Neural cell (in vitro differentiated cells): Measurements from ENCODE around the gene FBXO10.

ENCODE experiments used
- CTCF ChIP-seq: fragments of 450-650 bp; IDR thresholded peaks from 2 replicates; pipeline ENCODE4 v1.5.1; 2014; ENCODE audit warnings: antibody characterized with exemption, mild to moderate bottlenecking, moderate library complexity; ENCODE audit not compliant: poor library complexity, severe bottlenecking
- EP300 ChIP-seq: fragments of 450-650 bp; conservative IDR thresholded peaks from 2 replicates; pipeline ENCODE4 v1.6.1; 2014; ENCODE audit warnings: antibody characterized with exemption, mild to moderate bottlenecking, moderate library complexity; ENCODE audit not compliant: poor library complexity, severe bottlenecking
- EZH2 ChIP-seq: fragments of 200-600, 300-800 bp; shearing (Covaris generic), sonication (generic); IDR thresholded peaks from 2 replicates; pipeline ENCODE4 v1.6.1; 2014; ENCODE audit warnings: antibody characterized with exemption, low read length, borderline replicate concordance, mild to moderate bottlenecking; ENCODE audit not compliant: insufficient read depth, poor library complexity, severe bottlenecking
- MXI1 ChIP-seq: fragments of 450-650 bp; conservative IDR thresholded peaks from 2 replicates; pipeline ENCODE4 v1.6.1; 2014; ENCODE audit warnings: antibody characterized with exemption, mild to moderate bottlenecking; ENCODE audit not compliant: poor library complexity, severe bottlenecking
- POLR2AphosphoS5 ChIP-seq: IDR thresholded peaks from 2 replicates; pipeline ENCODE4 v1.6.1; 2012
- RAD21 ChIP-seq: fragments of 450-650 bp; conservative IDR thresholded peaks from 2 replicates; pipeline ENCODE4 v1.6.1; 2014; ENCODE audit warnings: antibody characterized with exemption, mild to moderate bottlenecking, moderate library complexity
- TAF1 ChIP-seq: IDR thresholded peaks from 2 replicates; pipeline ENCODE4 v1.6.1; 2012; ENCODE audit warnings: low read depth
- TF ChIP-seq, protein P1 (sequence below): IDR thresholded peaks from 2 replicates; pipeline ENCODE4 v1.6.1; 2012; ENCODE audit warnings: borderline replicate concordance

GRCh38 chr9:37466037-37466709 is 110.0 kb downstream of the FBXO10 start:
- TF ChIP-seq EZH2 (no peak), POLR2AphosphoS5 (peak; percentile 76), CTCF (no peak), RAD21 (no peak), TAF1 (peak; percentile 81), EP300 (peak; percentile 9), MXI1 (peak; percentile 22)
- TF ChIP-seq, protein P1, sequence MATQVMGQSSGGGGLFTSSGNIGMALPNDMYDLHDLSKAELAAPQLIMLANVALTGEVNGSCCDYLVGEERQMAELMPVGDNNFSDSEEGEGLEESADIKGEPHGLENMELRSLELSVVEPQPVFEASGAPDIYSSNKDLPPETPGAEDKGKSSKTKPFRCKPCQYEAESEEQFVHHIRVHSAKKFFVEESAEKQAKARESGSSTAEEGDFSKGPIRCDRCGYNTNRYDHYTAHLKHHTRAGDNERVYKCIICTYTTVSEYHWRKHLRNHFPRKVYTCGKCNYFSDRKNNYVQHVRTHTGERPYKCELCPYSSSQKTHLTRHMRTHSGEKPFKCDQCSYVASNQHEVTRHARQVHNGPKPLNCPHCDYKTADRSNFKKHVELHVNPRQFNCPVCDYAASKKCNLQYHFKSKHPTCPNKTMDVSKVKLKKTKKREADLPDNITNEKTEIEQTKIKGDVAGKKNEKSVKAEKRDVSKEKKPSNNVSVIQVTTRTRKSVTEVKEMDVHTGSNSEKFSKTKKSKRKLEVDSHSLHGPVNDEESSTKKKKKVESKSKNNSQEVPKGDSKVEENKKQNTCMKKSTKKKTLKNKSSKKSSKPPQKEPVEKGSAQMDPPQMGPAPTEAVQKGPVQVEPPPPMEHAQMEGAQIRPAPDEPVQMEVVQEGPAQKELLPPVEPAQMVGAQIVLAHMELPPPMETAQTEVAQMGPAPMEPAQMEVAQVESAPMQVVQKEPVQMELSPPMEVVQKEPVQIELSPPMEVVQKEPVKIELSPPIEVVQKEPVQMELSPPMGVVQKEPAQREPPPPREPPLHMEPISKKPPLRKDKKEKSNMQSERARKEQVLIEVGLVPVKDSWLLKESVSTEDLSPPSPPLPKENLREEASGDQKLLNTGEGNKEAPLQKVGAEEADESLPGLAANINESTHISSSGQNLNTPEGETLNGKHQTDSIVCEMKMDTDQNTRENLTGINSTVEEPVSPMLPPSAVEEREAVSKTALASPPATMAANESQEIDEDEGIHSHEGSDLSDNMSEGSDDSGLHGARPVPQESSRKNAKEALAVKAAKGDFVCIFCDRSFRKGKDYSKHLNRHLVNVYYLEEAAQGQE, result peak; percentile 47
